Jurkat, Clone E6-1 (cell line): Measurements from ENCODE around the gene ZNF787.
A peak's percentile ranks its signal among the peaks of the same experiment; 100 is the strongest.

Source experiments
- DNase-seq: peaks from one replicate; pipeline ENCODE4 v3.0.0-alpha.2; 2011; ENCODE audit warnings: low read depth, low spot score
- H3K4me3 ChIP-seq: 2 replicates; pipeline ENCODE4 v1.5.1; 2011; ENCODE audit warnings: mild to moderate bottlenecking, low read length, control low read depth, moderate library complexity

ZNF787 gene

DNA sequence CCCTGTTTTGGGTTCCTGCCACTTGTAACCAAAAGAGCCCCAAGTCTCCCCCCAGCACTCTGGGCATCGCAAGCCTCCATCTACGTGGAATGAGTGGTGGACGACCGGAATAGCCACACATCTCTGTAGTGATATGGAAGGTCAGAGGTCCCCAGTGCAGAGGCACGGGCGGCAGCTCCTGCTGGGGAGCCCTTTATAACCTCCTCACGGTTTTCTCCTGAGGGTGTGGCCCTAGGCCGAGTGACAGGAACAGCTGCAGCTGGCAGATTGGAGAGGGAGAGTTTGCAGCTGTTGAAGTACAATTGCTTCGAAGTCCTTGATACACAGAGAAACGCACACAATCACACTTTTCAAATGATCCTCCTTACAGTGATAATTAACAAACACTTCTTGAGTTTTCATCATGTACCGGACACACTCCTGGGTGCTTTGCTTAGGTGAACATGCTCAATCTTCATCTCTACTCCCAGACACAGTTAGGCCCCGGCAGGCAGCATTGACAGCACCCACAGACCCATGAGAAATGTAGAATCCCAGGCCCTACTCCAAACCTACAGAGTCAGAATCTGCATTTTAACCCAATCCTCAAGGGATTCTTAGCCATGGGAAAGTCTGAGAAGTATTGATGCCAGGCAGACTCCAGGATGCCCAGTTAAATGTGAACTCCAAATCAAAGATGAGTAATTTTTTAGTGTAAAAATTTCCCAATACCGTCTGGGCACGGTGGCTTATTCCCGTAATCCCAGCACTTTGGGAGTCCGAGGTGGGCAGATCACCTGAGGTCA lies 4.9 kb upstream of the ZNF787 start:
- DNase-seq: no peak
- H3K4me3 ChIP-seq: no peak overlapping the region

DNA sequence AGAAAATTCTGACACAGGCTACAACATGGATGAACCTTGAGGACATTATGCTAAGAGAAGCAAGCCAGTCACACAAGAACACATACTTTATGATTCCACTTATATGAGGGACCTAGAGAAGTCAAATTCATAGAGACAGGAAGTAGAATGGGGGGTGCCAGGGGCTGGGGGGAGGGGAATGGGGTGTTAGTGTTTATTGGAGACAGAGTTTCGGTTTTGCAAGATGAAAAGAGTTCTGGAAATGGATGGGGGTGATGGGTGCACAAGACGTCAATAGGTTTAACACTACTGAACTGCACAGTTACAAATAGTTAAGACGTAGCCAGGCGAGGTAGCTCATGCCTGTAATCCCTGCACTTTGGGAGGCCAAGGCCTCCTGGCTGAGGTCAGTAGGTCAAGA lies 3.5 kb upstream of the ZNF787 start:
- H3K4me3 ChIP-seq: no peak overlapping the region
- no peak for DNase-seq

DNA sequence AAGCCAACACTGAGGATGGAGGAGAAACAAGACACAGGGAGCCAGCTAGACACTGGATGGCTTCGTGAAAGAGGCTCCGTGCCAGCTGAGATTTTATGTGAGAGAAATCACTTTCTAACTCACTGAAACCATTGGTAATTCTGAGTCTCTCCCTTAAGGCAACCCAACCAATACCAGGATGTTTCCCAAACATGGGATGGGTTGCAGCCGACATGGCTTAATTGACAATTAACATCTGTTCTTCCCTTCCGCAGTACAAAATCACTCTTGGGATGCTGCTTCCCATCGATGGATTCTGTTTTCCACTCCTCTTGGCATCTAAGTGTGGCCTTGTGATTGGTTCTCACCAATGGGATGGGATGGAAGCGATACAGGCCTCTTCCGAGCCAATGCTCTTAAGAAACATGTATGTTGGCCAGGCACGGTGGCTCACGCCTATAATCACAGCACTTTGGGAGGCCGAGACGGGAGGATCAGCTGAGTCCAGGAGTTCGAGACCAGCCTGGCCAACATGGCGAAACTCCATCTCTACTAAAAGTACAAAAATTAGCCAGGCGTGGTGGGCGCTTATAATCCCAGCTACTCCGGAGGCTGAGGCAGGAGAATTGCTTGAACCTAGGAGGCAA lies 2.3 kb upstream of the ZNF787 start:
- DNase-seq: no peak
- H3K4me3 ChIP-seq: no peak overlapping the region

DNA sequence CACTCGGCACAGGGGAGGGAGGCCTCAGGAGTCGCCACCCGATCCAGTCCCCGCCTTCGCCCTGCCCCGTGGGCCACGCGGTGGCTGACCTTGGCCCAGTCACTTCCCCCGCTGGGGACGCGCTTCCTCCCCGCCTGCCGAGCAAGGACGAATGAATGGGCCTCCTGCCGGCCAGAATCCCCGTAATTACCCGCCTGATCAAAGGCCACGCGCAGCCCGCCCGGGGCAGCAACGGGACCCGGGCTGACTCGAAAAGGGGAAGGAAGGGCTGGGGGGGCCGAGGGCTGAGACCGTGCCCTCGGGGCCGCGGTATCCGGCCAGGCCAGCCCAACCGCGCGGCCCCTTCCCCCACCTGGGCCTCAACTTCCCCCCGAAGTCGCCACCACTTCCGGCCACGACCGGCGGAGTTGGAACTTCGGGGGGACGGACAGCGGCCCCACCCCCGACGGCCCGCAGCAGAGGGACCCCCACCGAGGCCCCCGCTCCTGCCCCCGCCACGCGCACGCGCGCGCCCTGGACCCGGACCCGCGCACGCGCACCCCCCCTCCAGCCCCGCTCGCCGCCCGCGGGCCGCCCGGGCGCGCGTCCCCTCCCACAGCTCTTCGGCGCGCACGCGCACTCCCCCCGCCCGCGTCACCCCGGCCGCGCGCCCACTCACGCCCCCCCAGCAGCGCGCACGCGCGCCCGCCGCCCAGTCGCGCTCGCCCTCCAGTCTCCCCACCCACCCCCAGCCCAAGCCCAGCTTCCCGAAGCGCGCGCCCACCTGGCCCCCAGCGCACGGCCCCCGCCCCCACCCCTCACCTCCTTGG lies 520 bp downstream of the ZNF787 start:
- peak overlapping the region; percentile 78 for H3K4me3 ChIP-seq
- DNase-seq: peak; percentile 63

DNA sequence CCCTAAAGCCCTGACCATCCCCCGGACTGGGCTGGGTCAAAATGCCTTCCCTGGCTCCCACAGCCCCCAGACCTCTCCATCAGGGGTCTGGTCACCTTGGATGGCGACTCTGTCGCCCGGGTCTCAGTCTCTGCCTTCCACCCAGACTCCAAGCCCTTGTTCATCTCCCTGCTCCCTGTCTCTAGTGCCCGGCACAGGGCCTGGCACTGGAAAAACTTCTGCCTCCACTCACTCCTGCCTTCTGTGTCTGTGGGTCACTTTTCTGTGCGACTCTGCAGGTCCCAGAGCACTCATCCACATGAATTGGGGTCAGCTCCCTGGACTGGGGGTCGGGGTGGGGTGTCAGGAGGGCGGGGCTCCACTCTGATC lies 1.1 kb downstream of the ZNF787 start:
- peak overlapping the region; percentile 78 for H3K4me3 ChIP-seq
- no peak for DNase-seq

DNA sequence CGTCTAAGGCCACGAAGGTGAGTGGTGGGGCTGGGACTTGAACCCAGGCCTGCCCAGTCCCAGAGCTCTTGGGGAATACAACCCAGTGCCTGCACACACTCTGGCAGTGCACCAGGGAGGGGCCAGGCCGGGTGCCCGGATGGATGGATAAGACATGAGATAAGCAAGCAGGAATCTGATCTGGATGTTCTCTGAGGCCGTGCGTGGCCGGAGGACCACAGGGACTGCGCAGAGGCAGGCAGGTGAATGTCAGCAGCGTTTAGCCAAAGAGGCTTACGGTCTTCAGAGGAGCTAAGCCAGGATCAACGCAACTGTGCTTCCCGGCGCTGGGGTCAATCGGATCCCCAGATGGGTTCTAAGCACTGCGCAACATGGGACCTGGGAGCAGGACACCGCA lies 1.5 kb downstream of the ZNF787 start:
- no peak for DNase-seq
- H3K4me3 ChIP-seq: peak overlapping the region; percentile 78

DNA sequence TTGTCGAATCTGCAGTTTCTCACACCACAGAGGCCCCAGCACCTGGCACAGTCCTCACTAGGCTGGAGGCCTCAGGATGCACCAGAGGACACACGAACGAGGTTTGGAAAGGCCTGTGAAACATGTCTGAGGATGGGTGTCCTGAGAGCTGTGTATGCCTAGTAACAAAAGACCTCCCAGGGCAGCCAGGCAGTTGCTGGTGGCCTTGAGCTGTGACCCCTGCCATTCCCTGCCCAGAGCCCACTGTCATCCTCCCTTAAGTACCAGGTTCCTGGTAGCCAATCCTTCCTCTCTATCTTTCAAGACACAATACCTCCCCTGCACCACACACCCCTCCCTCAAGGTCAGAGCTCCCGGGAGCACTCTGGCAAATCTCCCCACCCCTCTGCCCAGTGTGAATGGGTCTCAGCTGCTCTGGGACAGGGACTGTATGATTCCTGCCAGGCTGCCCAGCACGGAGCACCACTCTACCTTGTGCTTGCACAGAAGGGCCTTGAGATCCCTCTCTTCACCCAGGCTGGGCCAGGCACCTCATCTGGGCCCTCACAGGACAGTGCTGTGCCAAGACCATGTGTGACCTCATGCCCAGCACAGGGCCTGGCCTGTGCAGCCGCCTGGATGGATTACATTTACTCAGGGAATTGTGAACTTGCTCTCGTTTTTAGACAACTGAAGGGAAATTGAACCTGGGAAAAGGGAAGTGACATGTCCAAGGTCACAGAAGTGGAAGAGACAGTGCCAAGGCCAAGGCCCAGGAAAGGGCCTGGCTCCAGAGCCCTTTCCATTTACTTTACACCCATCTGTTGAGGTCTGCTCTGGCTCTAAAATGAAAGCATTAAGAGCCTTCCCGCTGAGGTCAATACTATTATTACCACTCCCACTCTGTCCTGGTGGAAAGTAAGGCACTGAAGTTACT lies 2.2 kb downstream of the ZNF787 start:
- no peak for DNase-seq
- H3K4me3 ChIP-seq: peak overlapping the region; percentile 78; the same call in 1 of the 2 replicates

DNA sequence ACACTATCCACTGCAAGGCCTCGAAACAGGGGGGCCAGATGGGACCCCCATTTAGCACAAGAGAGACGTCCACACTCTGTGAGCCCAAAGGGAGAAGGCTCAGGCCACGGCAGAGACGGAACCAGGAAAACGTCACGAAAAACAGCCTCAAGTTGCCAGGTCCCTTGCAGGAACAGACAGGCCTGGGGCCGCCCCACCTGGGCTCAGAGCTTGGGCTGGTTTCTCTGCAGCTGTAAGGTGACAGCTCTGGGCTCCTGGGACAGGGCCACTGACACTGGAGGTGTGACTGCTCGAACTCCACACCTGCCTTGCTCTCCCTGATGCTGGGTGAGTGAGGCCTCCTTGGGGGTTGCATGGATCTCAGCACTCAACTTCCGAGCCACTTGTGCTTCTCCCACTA lies 3.2 kb downstream of the ZNF787 start:
- no peak overlapping the region for H3K4me3 ChIP-seq
- DNase-seq: no peak

DNA sequence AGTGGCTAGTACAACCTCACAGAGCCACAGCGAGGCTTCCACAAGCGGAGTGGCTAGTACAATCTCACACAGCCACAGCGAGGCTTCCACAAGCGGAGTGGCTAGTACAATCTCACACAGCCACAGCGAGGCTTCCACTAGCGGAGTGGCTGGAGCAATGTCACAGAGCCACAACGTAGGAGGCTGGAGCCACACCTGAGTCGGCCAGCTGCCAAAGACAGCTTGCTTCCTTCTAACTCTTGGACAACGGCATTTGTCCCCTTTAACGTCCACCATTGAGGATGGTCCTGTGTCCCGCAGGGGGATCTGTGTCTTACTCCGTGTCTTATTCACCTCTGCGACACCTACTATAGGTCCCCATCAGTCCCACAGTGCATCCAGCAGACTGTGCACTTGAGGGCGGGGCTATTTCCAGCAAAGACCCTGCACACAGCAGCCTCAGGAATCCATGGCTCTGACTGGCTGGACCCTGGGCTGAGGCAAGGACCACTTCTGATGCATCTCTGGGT lies 3.7 kb downstream of the ZNF787 start:
- DNase-seq: no peak
- no peak overlapping the region for H3K4me3 ChIP-seq

DNA sequence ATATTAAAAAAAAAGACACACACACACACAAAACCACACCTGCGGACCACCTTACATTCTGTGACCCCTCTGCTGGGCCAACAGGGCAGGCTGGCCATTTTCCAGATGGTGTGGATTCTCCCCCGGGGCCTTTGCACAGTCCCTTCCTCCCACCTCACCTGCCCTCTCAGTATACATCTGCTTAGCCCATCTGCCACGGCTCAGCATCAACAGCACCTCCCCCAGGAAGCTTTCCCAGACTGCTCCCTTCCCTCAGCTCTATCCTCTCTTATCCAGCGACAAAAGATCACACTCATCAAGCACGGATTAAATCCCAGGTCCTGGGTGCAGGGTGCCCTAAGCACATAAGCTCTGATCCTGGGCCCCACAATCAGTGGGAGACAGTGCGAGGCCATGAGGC lies 4.5 kb downstream of the ZNF787 start:
- no peak overlapping the region for H3K4me3 ChIP-seq
- no peak for DNase-seq

DNA sequence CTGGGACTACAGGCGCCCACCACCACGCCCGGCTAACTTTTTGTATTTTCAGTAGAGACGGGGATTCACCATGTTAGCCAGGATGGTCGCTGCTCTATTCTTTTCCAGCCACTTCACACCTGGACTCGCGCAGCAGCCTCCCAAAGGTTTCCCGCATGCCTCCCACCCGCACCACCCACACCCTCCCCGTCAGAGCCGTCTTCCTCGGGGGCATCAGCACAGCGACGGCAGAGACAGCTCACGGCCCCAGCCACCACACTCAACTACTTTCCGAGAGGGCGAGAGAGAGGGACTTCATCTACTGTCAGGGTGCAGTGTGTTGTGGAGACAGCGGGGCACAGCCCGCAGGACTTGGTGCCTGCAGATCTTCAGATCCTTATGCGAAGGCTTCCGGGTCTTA lies 5.6 kb downstream of the ZNF787 start:
- DNase-seq: no peak
- no peak overlapping the region for H3K4me3 ChIP-seq

DNA sequence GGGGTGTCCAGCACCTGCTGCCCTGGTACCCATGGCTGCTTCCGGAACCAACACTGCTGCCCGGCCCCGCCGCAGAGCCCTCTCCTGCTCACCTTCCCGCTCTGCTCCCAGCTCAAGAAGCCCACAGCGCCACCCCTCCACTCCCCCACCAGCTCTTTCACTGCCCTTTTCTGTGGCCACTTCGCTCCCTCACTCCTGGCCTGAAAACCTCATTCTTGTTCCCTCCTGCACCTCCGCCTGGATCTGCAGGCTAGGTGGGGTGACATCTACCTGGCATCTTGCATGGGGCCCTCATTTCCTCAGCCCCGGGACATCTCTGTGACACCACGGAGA lies 6.4 kb downstream of the ZNF787 start:
- DNase-seq: no peak
- H3K4me3 ChIP-seq: no peak overlapping the region

DNA sequence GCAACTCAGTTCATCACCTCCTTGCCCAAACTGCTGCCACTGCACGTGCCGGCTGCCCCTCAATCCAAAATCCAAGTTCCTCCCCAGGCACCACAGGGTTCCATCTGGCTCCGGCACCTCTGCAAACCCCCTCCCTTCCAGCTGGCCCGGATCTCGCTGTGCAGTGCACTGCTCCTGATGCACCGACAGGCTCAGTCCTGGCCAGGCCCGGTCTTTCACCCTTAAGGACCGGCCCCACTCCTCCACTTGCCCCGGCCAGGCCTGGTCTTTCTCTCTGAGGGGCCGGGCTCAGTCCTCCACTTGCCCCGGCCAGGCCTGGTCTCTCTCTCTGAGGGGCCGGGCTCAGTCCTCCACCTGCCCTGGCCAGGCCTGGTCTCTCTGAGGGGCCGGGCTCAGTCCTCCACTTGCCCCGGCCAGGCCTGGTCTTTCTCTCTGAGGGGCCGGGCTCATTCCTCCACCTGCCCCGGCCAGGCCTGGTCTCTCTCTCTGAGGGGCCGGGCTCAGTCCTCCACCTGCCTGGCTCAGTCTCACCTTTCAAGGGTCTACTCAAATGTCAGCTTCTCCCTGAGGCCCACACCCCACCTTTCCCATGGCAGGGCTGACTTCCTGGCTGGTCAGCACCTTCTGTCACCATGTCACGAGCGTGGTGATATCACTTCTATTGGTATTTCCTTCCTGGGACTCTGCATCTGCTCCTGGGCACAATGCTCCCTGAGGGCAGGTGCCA lies 6.9 kb downstream of the ZNF787 start:
- no peak overlapping the region for H3K4me3 ChIP-seq
- no peak for DNase-seq

DNA sequence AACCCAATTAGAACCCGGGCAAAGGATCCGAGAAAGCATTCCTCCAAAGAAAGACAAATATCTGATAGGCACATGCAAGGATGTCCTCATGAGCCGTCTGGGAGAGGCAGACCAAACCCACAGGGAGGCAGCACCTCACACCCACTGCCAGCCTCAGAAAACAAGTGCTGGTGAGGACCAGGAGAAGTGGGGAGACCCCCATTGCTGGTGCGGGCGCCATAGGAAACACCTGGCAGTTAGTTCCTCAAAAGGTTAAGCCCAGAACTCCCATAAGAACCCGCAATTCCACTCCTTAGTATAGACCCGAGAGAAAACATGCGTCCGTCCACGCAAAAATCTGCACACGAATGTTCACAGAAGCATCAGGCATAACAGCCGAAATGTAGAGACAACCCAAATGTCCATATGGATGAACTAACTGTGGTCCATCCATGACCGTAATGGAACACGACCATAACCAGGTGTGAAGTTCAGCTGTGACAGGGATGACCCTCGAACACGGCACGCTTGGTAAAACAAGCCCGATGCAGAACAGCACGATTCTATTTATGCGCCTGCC lies 7.9 kb downstream of the ZNF787 start:
- no peak for DNase-seq
- no peak overlapping the region for H3K4me3 ChIP-seq

DNA sequence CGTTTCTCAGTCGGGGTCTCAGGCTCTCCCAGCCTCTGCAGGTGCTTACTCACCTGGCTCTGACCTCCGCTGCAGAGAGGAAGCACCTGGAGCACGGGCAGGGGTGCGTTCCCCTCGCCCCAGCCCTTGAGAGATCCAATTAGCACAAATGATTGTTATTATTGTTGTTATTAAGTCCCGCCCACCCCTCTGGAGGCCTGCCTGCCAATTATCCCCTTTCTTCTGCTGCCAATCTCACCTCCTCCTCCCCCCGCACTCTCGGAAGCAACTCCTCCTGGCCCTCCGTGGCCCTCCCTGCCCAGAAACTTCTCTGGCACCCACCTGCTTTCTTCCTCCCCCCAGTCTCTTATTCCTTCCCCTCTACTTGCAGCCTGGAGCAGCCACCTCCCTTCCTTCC lies 8.8 kb downstream of the ZNF787 start:
- H3K4me3 ChIP-seq: no peak overlapping the region
- DNase-seq: no peak

DNA sequence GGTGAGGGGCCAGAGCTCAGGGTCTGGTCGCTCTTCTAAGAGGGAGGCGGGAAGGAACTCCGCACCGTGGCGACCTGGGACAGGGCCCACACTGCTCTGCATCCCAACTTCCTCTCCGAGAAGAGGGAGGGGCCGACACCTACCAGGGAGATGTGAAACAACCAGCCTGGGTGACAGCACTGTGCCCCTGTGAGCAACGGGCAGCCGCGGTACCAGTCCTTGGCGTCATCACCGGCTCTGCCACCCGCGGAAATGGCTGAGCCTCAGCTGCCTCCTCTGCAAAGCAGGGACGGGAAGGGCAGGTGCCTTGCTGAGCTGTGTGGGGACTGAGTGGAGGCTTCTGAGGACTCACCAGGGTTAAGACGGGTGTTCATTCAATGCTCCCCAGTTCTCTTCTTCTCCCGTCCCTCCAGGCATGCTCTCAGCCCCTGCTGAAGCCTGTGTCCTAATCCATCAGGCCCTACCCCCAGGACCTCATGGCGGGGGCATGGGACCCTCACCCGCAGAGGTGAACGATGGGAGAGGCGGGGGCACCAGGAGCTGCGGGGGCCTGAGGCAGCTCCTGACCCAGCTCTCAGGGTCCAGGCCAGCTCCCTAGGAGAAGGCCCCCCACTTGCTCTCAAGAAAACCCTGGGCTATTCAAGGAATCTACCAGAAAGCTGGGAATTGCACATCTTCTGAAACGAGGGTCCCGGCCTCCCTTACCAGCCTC lies 9.3 kb downstream of the ZNF787 start:
- H3K4me3 ChIP-seq: no peak overlapping the region
- no peak for DNase-seq

DNA sequence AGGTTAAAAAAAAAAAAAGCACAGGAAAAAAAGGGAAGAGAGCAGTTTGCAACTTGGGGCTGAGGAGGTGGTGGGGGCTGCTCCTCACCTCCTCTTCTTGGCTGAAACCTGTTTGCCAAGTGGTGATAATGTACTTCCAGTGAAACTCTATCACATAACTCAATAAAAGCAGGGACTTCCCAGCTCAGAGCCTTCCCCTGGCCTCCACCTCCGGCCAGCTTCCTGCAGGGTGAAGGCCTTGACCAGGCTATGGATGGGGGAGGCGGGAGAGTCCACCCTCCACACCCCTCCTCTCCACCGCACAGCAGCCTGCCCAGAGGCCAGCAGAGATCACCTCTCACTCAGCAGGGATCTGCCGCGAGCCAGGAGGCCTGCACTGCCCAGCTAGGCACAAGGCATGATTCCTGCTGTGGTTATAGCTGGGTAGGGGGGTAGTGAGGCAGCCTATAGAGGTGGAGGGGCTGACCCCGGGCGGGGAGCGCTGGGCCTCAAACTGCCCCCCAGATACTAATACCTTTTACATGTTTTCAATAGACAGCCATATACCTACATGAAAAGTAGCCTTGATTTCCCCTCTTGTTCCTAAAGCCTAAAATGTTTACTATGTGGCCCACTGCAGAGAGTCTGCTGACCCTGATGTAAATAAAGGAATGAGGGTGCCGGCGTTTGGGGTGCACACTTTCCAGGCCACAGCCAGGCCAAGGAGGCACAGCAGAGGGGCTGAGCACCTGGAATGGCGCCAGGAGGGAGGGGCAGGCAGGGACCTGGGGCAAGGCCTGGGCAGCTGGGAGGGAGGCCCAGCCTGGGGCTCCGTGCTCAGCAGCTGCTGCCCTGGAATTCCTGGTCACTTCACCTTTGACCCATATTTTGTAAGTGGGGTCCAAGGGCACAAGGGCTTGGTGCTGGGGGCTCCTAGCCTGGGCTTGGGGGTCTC lies 10.3 kb downstream of the ZNF787 start:
- no peak overlapping the region for H3K4me3 ChIP-seq
- no peak for DNase-seq
